ENCODE data around the gene PKP1.

Gene PKP1

GRCh38 chr1:201281573-201281972 lies 1.7 kb upstream of the PKP1 start:
- no peak for DNase-seq (ENCODE audit: low read depth)

GRCh38 chr1:201282216-201282615 lies 1.1 kb upstream of the PKP1 start:
- DNase-seq (ENCODE audit: low read depth): no peak

- no peak for DNase-seq (ENCODE audit: low read depth)
Observed at GRCh38 chr1:201283836-201284553, 689 bp downstream of the PKP1 start.

- DNase-seq (ENCODE audit: low read depth): no peak
Observed at GRCh38 chr1:201284636-201285035, 1.3 kb downstream of the PKP1 start.

GRCh38 chr1:201285846-201286245 lies 2.5 kb downstream of the PKP1 start:
- no peak for DNase-seq (ENCODE audit: low read depth)

GRCh38 chr1:201286445-201286844 lies 3.1 kb downstream of the PKP1 start:
- no peak for DNase-seq (ENCODE audit: low read depth)

GRCh38 chr1:201288007-201288406 lies 4.7 kb downstream of the PKP1 start:
- DNase-seq (ENCODE audit: low read depth): no peak

- DNase-seq (ENCODE audit: low read depth): no peak
Observed at GRCh38 chr1:201288765-201289164, 5.5 kb downstream of the PKP1 start.

GRCh38 chr1:201290551-201290950 lies 7.2 kb downstream of the PKP1 start:
- no peak for DNase-seq (ENCODE audit: low read depth)

- no peak for DNase-seq (ENCODE audit: low read depth)
Observed at GRCh38 chr1:201291916-201292315, 8.6 kb downstream of the PKP1 start.

- DNase-seq (ENCODE audit: low read depth): no peak
Observed at GRCh38 chr1:201294876-201295275, 11.6 kb downstream of the PKP1 start.

- DNase-seq (ENCODE audit: low read depth): no peak
Observed at GRCh38 chr1:201295346-201295745, 12.0 kb downstream of the PKP1 start.

GRCh38 chr1:201295861-201296260 lies 12.6 kb downstream of the PKP1 start:
- DNase-seq (ENCODE audit: low read depth): no peak

- DNase-seq (ENCODE audit: low read depth): no peak
Observed at GRCh38 chr1:201296352-201296751, 13.0 kb downstream of the PKP1 start.

GRCh38 chr1:201298396-201299381 lies 15.4 kb downstream of the PKP1 start:
- no peak for DNase-seq (ENCODE audit: low read depth)

GRCh38 chr1:201299968-201300367 lies 16.7 kb downstream of the PKP1 start:
- DNase-seq (ENCODE audit: low read depth): no peak

- DNase-seq (ENCODE audit: low read depth): no peak
Observed at GRCh38 chr1:201300641-201301040, 17.3 kb downstream of the PKP1 start.

GRCh38 chr1:201302163-201303152 lies 19.2 kb downstream of the PKP1 start:
- no peak for DNase-seq (ENCODE audit: low read depth)

GRCh38 chr1:201304126-201304525 lies 20.8 kb downstream of the PKP1 start:
- no peak for DNase-seq (ENCODE audit: low read depth)

GRCh38 chr1:201305815-201306214 lies 22.5 kb downstream of the PKP1 start:
- DNase-seq (ENCODE audit: low read depth): no peak

- DNase-seq (ENCODE audit: low read depth): no peak
Observed at GRCh38 chr1:201307231-201307630, 23.9 kb downstream of the PKP1 start.

Measured in stimulated activated CD8-positive, alpha-beta memory T cell treated with anti-CD3 and anti-CD28 coated beads, Interleukin-12 subunit alpha, Interleukin-12 subunit beta, amount 100 ng/mL, for 1 hour (primary cell).